T-helper 2 cell treated with Interferon-gamma antibody and Interleukin-4, amounts not matched to agents 100 ng/mL and 5 ng/mL, for 36 hours (primary cell): ENCODE results near the gene GPRC5A. TPM values are rescaled to one million over a fixed set of nuclear protein-coding genes. Genes with fewer than 3 reads are reported as not detected.
"Not testable (repeated sequence)": the region's sequence is repeated elsewhere in the genome, so short reads cannot be mapped to it uniquely, and the experiment has no call there.

ENCODE experiments used
- intact Hi-C: fragments of 100-400 bp; cut with micrococcal nuclease; formaldehyde crosslinking; loops from one replicate; pipeline ENCODE4 v1.15.1; 2023
- total RNA-seq: library from RNA; stranded (reverse); gene quantifications from 2 replicates; pipeline ENCODE4 v1.2.3, GENCODE V29; 2022

Gene GPRC5A
- 0.02 TPM in 1 of 2 replicates, not detected in the other for total RNA-seq

DNA sequence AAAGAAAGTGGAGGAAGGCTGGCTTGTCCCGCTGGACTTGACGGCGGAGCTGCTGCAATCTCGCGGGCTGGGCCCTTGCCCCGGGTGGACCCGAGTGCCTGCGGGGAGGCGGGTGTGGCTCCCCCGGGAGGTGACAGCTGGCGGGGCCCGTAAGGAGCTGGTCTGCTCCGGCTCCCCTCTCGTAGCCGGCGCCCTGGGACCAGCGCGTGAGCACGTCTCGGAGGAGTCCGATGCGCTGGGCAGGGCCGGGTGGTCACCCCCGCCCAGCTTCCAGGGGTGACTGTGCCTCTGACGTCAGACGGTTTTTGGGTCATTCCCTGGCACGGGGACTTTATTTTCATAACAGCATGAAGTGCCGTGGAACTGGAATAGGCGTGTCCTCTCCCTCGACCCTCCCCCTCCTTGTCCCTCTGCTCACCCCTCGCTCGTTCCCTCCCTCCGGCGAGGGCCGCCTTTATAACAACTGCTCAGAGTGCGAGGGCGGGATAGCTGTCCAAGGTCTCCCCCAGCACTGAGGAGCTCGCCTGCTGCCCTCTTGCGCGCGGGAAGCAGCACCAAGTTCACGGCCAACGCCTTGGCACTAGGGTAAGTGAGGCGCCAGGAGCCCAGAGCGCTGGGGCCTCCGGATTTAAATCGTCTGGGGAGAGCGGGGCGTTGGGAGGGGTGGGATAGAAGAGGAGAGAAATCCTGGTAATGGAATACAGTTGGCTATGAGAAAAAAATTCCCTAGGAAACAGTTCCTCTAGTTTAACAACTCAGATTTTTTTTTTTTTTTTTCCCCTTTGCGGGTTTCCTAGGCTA is at the start of gene GPRC5A:
TSS of gene GPRC5A (plus strand) at position 483 of the 801 bp plus-strand sequence. CDS start 16,688 bp downstream, outside the sequence.
- intact Hi-C loops, result loop anchor here (2.0 kb wide), 1 partner anchor 102 kb away; no protein-coding TSS in a partner anchor

DNA sequence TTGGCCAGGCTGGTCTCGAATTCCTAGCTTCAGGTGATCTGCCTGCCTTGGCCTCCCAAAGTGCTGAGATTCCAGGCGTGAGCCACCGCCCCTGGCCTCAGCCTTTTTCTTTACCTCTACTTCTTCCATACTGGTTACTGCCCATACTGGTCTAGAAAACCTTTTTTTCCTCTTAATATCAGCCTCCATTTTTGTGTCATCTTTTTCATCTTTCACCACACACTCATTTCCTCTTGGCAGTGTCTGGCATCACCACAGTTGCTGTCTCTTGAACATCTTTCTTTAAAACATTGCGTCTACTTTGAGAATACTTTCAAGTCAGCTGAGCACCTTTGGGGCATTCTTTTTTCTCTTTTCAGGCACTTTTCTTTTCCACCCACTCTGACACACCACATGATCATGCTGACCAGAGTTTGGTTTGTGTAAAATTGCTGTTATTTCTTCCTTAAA is 45.5 kb upstream of the GPRC5A start:
- intact Hi-C loops, result no loop called here

GRCh38 chr12:12846780-12847179 is 44.6 kb upstream of the GPRC5A start:
- intact Hi-C loops, result not testable (repeated sequence)

- intact Hi-C loops, result no loop called here
These were observed 37.9 kb upstream of the GPRC5A start for GRCh38 chr12:12853435-12853834.

DNA sequence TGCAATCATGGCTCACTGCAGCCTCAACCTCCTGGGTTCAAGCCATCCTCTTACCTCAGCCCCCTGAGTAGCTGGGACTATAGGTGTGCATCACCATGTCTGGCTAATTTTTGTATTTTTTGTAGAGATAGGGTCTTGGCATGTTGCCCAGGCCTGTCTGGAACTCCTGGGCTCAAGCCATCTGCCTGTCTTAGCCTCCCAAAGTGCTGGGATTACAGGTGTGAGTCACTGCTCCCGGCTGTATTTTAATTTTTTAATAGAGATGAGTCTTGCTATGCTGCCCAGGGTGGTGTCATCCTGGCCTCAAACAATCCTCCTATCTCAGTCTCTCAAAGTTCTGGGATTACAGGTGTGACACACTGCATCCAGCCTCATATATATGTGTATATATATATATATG is 31.7 kb upstream of the GPRC5A start:
- intact Hi-C loops, result no loop called here

- intact Hi-C loops, result no loop called here
These were observed 27.1 kb upstream of the GPRC5A start for GRCh38 chr12:12864243-12864642.

DNA sequence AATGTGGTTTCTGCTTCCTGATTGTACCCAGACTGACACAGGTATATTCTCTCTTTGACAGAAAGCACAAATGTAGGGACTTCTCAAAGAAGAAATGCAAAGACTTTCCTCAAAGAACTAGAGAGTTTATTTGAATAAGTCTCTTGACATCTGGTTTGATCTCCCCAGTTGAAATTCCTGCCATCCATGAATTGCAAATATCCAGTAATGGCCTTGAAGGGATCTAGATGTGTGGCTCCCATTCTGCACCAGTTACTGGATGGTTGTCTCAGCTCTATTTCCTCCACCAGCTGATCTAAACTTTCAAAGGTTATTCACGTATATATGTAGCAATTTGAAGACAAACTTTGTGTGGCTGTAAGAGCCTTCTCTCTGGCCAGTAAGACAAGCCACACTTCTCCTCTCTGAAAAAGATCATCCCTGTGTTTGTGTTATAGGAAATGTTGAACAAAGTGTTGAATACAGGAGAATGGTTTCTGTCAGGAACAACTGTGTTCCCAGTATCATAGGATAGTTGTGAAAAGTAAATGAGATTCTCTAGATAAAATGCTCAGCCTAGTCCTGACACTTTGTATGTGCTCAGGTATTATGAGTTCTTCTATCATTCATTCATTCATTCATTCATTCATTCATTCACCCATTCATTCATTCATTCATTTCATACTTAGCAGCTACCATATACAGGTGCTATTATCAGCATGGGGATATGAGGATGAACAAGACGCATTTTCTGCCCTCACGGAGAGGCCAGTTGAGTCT is 22.7 kb upstream of the GPRC5A start:
- intact Hi-C loops, result no loop called here

- intact Hi-C loops, result no loop called here
These were observed 20.9 kb upstream of the GPRC5A start for GRCh38 chr12:12870465-12870864.

- intact Hi-C loops, result no loop called here
These were observed 19.7 kb upstream of the GPRC5A start for GRCh38 chr12:12871587-12872138.

DNA sequence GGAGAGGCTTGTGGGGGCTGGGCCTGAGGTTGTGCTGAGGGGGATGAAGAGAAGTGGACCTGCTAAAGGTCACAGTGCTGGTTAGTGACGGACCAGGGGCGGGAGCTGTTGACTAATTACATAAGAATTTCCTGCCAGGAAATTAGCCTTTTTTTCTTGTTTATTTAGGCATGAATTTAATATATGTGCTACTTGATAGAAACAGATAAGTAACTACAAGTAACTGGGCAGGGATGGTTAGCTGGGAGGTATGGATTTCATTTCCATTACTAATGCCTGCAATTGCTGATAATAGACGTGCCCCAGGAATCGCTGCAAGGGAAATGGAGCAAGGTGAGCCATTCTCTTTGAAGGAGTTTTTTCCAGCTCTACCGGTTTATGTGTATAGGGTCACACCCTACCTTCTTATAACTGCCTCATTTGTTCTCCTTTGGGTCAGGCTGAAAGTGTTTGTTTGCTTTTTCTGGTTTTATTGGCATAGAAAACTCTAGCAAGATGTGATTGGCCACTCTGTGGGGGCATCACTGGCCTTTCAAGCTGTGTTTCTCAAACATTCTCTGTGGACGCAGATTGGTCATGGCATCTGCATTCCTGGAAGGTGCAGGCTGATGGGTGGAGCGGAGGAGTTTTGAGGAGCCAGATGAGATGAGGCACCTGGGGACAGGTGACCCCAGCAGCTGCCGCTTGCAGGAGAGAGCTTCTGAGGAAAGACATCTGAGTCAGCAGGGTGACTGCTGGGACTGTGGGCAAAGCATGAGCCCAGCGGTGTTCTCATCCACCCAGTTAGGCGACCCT is 19.0 kb upstream of the GPRC5A start:
- intact Hi-C loops, result no loop called here

DNA sequence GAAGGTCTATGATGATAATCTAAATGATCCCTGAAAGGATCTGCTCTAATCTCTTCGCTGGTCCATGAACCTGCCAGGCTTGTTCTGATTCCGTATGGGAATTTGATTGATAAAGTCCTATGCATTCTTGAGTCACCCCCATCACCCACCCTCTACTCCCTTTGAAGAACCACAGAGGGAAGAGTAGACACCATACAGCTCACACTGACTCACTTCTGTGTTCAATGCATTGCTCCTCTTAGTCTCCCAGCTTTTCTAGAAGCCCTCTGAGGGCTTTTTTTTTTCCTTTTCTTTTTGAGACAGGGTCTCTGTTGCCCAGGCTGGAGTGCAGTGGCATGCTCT is 18.5 kb upstream of the GPRC5A start:
- intact Hi-C loops, result no loop called here

DNA sequence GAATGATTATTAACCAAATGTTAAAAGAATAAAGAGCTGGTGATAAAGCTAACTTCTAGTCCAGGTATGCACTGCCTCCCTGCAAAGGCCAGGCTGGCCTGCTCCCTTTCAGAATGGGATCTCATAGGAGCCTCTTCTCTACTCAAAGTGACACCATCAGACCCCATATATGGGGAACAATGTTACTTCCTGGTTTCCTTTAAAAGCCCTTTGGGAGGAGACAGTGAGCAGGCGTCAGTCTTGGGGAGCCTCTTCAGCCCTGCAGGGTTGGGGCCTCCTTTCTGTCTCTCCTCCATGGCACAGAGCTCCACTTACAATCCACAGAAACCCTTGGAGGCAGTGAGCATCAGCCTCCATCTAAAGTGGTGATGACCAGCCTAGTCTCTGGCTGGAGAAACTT is 17.3 kb upstream of the GPRC5A start:
- intact Hi-C loops, result no loop called here

GRCh38 chr12:12875301-12875700 is 16.1 kb upstream of the GPRC5A start:
- intact Hi-C loops, result not testable (repeated sequence)

- intact Hi-C loops, result no loop called here
These were observed 14.1 kb upstream of the GPRC5A start for GRCh38 chr12:12877153-12877768.

DNA sequence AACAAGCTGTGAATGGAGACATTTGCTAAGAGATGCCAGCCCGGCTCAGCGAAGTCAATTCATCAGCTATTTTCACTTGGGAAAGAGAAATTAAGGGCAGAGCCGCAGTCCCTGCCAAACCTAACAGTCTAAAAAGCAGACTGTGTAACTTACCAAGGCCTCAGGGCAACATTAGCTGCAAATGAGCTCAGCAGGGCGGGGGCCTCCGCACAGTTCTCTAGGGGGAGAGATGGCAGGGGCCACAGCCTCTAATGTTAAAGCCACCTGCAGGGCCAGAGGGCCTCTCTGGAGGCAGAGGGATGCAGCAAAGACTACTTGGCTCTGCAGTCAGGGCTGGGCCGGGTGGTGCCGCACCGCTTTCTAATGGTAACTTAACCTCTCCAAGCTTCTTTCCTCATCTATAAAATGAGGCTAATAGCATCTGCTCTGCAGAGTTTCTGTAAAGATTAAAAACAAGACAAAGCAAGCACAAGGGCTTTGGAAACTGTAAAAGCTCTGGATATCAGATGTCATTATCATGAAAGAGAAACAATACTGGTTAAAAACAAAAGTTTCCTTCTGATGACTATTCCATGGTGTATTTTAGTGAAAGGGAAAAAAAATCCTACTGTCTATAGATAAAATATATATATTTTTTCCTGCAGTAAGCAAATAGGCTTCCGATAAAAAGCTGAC is 13.4 kb upstream of the GPRC5A start:
- intact Hi-C loops, result no loop called here

DNA sequence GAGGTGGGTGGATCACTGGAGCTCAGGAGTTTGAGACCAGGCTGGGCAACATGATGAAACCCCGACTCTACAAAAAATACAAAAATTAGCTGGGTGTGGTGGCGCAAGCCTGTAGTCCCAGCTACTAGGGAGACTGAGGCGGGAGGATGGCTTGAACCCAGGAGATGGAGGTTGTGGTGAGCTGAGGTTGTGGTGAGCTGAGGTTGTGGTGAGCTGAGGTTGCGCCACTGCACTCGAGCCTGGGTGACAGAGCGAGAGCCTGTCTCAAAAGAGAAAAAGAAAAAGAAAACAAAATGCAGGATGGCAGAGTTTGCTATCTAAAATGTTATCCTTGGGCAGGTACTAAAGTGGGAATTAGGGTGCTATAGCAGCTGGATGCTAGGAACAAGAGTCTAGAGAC is 10.8 kb upstream of the GPRC5A start:
- intact Hi-C loops, result no loop called here

DNA sequence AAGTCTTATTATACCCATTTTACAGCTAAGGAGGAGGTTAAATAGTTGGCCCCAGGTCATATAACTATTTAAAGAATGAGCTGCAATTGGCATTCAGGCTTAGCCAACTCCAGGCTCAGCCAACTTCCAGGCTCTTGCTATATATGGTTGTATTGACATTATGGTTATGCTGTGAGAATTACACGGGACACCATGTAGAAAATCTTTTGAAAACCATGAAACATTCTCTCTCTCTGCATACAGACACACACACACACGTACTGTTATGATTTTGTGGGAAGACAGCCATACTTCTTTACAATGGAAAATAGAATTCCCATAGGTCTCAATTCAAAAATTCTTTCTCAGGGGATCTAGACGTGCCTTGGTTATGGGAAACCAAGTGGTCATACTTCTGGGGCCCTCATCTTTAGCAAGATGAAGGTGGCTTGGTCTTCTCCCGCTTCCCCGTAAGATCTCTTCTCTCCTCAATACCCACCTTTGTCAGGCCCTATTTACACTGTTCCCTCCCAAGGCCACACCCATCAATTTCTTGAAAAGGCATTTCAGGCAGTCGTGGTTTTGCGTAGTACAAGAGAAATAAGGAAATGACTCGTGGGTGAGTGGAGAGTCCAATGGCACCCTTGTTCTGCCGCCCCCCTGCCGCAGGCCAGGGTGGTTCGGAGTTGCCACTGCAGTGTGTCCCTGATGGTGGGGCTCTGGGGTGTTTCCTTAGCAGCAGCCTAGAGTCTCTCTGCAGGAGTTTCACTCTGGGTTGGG is 10.0 kb upstream of the GPRC5A start:
- intact Hi-C loops, result no loop called here

DNA sequence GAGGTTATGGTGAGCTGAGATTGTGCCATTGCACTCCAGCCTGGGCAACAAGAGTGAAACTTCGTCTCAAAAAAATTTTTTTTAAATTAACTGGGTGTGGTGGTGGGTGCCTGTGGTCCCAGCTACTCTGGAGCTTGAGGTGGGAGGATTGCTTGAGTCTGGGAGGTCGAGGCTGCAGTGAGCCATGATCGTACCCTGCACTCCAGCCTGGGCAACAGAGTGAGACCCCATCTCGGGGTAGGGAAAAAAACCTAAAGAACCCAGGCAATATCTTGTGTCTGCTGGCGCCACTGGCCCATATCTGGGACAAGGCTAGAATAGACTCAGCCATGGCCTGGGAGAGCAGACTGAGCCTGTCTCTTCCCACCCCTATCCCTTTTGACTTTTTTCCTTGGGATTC is 9.1 kb upstream of the GPRC5A start:
- intact Hi-C loops, result no loop called here

DNA sequence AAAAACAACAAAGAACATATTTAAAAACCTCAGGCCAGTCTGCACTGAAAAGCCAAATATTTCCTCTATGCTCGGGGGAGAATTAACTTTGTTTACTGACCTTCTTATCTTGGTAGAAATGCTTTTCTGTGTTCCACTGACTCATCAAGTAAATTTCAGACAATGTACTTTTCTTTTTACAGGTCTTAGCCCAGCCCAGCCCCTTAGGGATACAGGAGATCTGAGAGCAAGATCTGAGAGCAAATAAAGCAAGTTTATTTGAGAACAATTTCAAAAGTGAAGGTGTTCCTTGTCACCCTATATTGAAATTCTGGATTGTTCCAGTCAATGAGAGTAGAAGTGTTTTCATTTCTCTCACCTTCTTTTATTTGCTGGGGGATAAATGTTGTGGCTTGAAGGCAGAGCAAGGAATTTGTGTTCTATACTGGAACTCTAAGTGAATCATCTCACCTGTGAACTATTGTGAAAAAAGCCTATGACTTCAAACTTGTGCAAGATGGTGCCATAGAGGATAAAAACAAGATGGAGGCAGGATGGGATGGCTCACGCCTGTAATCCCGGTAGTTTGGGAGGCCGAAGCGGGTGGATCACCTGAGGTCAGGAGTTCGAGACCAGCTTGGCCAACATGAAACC is 7.9 kb upstream of the GPRC5A start:
- intact Hi-C loops, result no loop called here
